ENCODE results near the gene DDX27. TPM values are rescaled to one million over a fixed set of nuclear protein-coding genes. Genes with fewer than 3 reads are reported as not detected.

The DDX27 gene
- total and polyA plus RNA-seq, 2 of the 13 experiments (the other 11 are each of a cell fraction or from before 2014, with no cell fraction given): 42.6 to 72.8 TPM

DNA sequence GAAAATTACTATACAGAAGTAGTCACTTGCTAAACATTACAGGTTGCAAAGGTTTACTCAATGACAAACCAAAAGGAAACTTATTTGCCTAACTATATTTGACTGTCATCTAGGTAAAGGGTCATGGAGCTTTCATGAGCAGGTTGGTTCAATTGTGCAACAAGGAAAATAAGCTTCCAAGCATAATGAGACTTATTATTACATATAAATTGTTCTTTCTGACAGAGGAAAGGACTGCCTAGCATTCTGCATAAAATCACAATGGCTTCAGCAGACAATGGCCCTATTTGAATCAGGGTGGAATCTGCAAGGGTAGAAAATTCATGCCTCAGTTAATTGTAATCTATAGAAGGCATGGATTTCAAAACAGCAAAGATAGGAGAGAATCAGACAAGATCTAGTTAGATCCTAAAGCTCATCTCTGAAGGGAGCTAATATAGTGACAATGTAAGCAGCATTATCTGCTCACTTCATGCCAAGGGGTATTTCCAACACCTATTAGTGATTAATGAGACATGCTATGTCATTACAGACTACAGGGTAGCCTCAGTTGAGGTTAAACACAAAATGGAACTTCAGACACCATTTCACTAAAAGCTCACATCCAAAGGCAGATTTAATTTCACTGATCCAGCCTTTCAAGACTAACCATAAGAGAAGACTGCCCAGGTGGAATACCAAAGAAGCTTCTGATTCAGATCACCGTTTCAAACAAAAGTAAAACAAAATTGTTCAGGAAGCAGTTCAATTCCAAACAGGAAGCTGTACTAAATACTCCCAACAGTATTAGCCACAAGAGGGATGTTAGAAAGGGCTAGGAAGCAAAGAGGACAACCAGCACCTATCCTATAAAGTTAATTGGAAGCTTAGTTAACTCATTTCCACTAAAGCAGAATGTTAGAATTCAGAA is 39.6 kb upstream of the DDX27 start (continued):
- TF ChIP-seq, protein P1, sequence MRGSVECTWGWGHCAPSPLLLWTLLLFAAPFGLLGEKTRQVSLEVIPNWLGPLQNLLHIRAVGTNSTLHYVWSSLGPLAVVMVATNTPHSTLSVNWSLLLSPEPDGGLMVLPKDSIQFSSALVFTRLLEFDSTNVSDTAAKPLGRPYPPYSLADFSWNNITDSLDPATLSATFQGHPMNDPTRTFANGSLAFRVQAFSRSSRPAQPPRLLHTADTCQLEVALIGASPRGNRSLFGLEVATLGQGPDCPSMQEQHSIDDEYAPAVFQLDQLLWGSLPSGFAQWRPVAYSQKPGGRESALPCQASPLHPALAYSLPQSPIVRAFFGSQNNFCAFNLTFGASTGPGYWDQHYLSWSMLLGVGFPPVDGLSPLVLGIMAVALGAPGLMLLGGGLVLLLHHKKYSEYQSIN (CRISPR knock-in tag; IDR thresholded peaks at IDR 0.05; ENCODE audit: borderline replicate concordance): no peak
- TF ChIP-seq BCL6 (CRISPR knock-in tag; IDR thresholded peaks at IDR 0.05) (peak; percentile 87), ZNF607 (CRISPR knock-in tag; IDR thresholded peaks at IDR 0.05; ENCODE audit: borderline replicate concordance) (no peak), NFATC3 (CRISPR knock-in tag; IDR thresholded peaks at IDR 0.05) (no peak), MTF2 (CRISPR knock-in tag; IDR thresholded peaks at IDR 0.05; ENCODE audit: borderline replicate concordance) (no peak), TCF7L2 (IDR thresholded peaks at IDR 0.05; ENCODE audit: low read depth, low read length) (no peak), RELA (CRISPR knock-in tag; IDR thresholded peaks at IDR 0.05) (no peak), MAFF (IDR thresholded peaks at IDR 0.05; ENCODE audit: low read depth, low read length) (no peak), TP53 (CRISPR knock-in tag; conservative IDR thresholded peaks at IDR 0.05) (no peak), SYNCRIP (IDR thresholded peaks at IDR 0.05; ENCODE audit: insufficient read depth, low read depth, low read length) (no peak), CCDC6 (CRISPR knock-in tag; IDR thresholded peaks at IDR 0.05) (no peak), TOPORS (CRISPR knock-in tag; IDR thresholded peaks at IDR 0.05) (0 out of 2 replicates have a peak, but pooled peaks have one; percentile 45), ASH2L (IDR thresholded peaks at IDR 0.05; ENCODE audit: insufficient read length, low read depth, low read length) (peak; percentile 68), PAF1 (CRISPR knock-in tag; IDR thresholded peaks at IDR 0.05) (no peak), ZBTB4 (CRISPR knock-in tag; IDR thresholded peaks at IDR 0.05; ENCODE audit: borderline replicate concordance) (no peak), U2AF1 (optimal IDR thresholded peaks at IDR 0.05; ENCODE audit: low read depth, low read length) (no peak)
